Mesenchymal stem cell (in vitro differentiated cells and primary cell): ENCODE data around the gene TAS2R39.
"Not testable (repeated sequence)": the region's sequence is repeated elsewhere in the genome, so short reads cannot be mapped to it uniquely, and the experiment has no call there.

Experiments
- DNase-seq: peaks from one replicate; pipeline ENCODE4 v3.0.0-alpha.2; 2013
- H2AFZ ChIP-seq: one replicate; pipeline ENCODE4 v1.6.1; 2013; ENCODE audit warnings: low read depth, mild to moderate bottlenecking, control low read depth, inconsistent platforms, low read length, moderate library complexity
- H2AK5ac ChIP-seq: 2 replicates; pipeline ENCODE4 v1.6.1; 2013; ENCODE audit warnings: low read length, moderate library complexity, mild to moderate bottlenecking, inconsistent platforms; ENCODE audit not compliant: severe bottlenecking
- H2BK120ac ChIP-seq: one replicate; pipeline ENCODE4 v1.6.1; 2013; ENCODE audit warnings: low read depth, mild to moderate bottlenecking, inconsistent platforms, low read length, moderate library complexity
- H2BK12ac ChIP-seq, 2 experiments: one replicate each; pipeline ENCODE4 v1.6.1; 2013; ENCODE audit warnings: inconsistent platforms in 2 of 2, low read length in 2 of 2, mild to moderate bottlenecking in 2 of 2, moderate library complexity in 2 of 2, control low read depth in 1 of 2
- H2BK15ac ChIP-seq: one replicate; pipeline ENCODE4 v1.6.1; 2013; ENCODE audit warnings: mild to moderate bottlenecking, low read depth, inconsistent platforms; ENCODE audit not compliant: poor library complexity, severe bottlenecking
- H2BK5ac ChIP-seq: 2 replicates; pipeline ENCODE4 v1.6.1; 2013; ENCODE audit warnings: low read depth, mild to moderate bottlenecking, low read length, control low read depth, inconsistent platforms; ENCODE audit not compliant: poor library complexity, severe bottlenecking
- H3K14ac ChIP-seq, 2 experiments: one replicate each; pipeline ENCODE4 v1.6.1; 2013; ENCODE audit warnings: inconsistent platforms in 2 of 2, low read length in 2 of 2, control low read depth in 1 of 2, mild to moderate bottlenecking in 1 of 2, moderate library complexity in 1 of 2
- H3K18ac ChIP-seq, 2 experiments: one replicate each; pipeline ENCODE4 v1.6.1; 2013; ENCODE audit warnings: inconsistent platforms in 2 of 2, low read length in 2 of 2, control low read depth in 1 of 2, low read depth in 1 of 2, mild to moderate bottlenecking in 1 of 2
- H3K23ac ChIP-seq, 2 experiments: one replicate each; pipeline ENCODE4 v1.6.1; 2013; ENCODE audit warnings: inconsistent platforms in 2 of 2, low read length in 2 of 2, mild to moderate bottlenecking in 2 of 2, moderate library complexity in 2 of 2, control low read depth in 1 of 2
- H3K27ac ChIP-seq: 2 replicates; pipeline ENCODE4 v1.5.1; 2013; ENCODE audit warnings: mild to moderate bottlenecking, moderate library complexity, low read length, control low read depth, inconsistent platforms; ENCODE audit not compliant: poor library complexity, severe bottlenecking
- H3K27me3 ChIP-seq, 2 experiments: 2 replicates each; pipeline versions ENCODE4 v1.6.1 to v1.7.0; 2013; ENCODE audit warnings: low read length in 2 of 2, mild to moderate bottlenecking in 2 of 2, moderate library complexity in 2 of 2, control low read depth in 1 of 2, inconsistent platforms in 1 of 2; ENCODE audit not compliant: control insufficient read depth in 1 of 2, insufficient read depth in 1 of 2
- H3K36me3 ChIP-seq, 2 experiments: 2 replicates each; pipeline versions ENCODE4 v1.6.1 to v1.7.0; 2013; ENCODE audit warnings: low read length in 2 of 2, control low read depth in 1 of 2, inconsistent platforms in 1 of 2, low read depth in 1 of 2, mild to moderate bottlenecking in 1 of 2; ENCODE audit not compliant: insufficient read depth in 2 of 2, control insufficient read depth in 1 of 2
- H3K4ac ChIP-seq, 2 experiments: one replicate each; pipeline ENCODE4 v1.6.1; 2013; ENCODE audit warnings: inconsistent platforms in 2 of 2, low read length in 2 of 2, mild to moderate bottlenecking in 2 of 2, moderate library complexity in 2 of 2, control low read depth in 1 of 2, low read depth in 1 of 2
- H3K4me1 ChIP-seq: 2 replicates; pipeline ENCODE4 v1.6.1; 2013; ENCODE audit warnings: low read depth, low read length, control low read depth; ENCODE audit not compliant: control insufficient read depth, insufficient read depth
- H3K4me2 ChIP-seq: 2 replicates; pipeline ENCODE4 v1.6.1; 2013; ENCODE audit warnings: low read length, mild to moderate bottlenecking, inconsistent platforms; ENCODE audit not compliant: poor library complexity, severe bottlenecking
- H3K4me3 ChIP-seq, 2 experiments: 2 replicates each; pipeline versions ENCODE4 v1.5.1 to v1.7.0; 2013; ENCODE audit warnings: low read length in 2 of 2, mild to moderate bottlenecking in 2 of 2, control low read depth in 1 of 2, low read depth in 1 of 2; ENCODE audit not compliant: insufficient read depth in 1 of 2
- H3K79me1 ChIP-seq: replicated peaks from 2 replicates; pipeline ENCODE4 v1.6.1; 2013; ENCODE audit warnings: mild to moderate bottlenecking, control low read depth, low read length, inconsistent platforms; ENCODE audit not compliant: poor library complexity, severe bottlenecking
- H3K9ac ChIP-seq: 2 replicates; pipeline ENCODE4 v1.7.0; 2013; ENCODE audit warnings: mild to moderate bottlenecking, low read length, moderate library complexity
- H3K9me3 ChIP-seq: 2 replicates; pipeline ENCODE4 v1.7.0; 2013; ENCODE audit warnings: mild to moderate bottlenecking, low read length; ENCODE audit not compliant: control insufficient read depth
- H4K8ac ChIP-seq: one replicate; pipeline ENCODE4 v1.6.1; 2013; ENCODE audit warnings: inconsistent platforms, mild to moderate bottlenecking, low read length, moderate library complexity
- H4K91ac ChIP-seq: one replicate; pipeline ENCODE4 v1.6.1; 2013; ENCODE audit warnings: mild to moderate bottlenecking, low read length, inconsistent platforms
- WGBS: methylation state at CpG from one replicate; pipeline ENCODE4 v1.1.7; 2013; ENCODE audit warnings: mixed read lengths; 5-methylcytosine and 5-hydroxymethylcytosine counted together

The TAS2R39 gene

GRCh38 chr7:143213478-143213877 is 30.3 kb downstream of the TAS2R39 start:
- H3K79me1 ChIP-seq, H3K27ac ChIP-seq, H4K8ac ChIP-seq, H3K18ac ChIP-seq, H3K4me1 ChIP-seq, H2AK5ac ChIP-seq, H2AFZ ChIP-seq, H2BK120ac ChIP-seq, H4K91ac ChIP-seq, H3K14ac ChIP-seq, H2BK15ac ChIP-seq, H3K9ac ChIP-seq, H3K23ac ChIP-seq, H3K9me3 ChIP-seq, H2BK12ac ChIP-seq, H3K4ac ChIP-seq, H3K4me3 ChIP-seq, H2BK5ac ChIP-seq, DNase-seq, H3K4me2 ChIP-seq, H3K36me3 ChIP-seq: not testable (repeated sequence)
- peaks cover 6 to 13% of the 10 kb centered on the region in 2 experiments for H3K27me3 ChIP-seq
- WGBS = 98% methylated on average over 4 of the region's 4 CpGs

- H3K23ac ChIP-seq = no peak overlapping the region
- H3K79me1 ChIP-seq = no peaks in the 10 kb centered on the region
- no peaks in the 10 kb centered on the region for H3K4me1 ChIP-seq
- no peak overlapping the region for H2BK120ac ChIP-seq
- no peak overlapping the region for H2BK5ac ChIP-seq
- H2BK15ac ChIP-seq = no peak overlapping the region
- H2AFZ ChIP-seq = no peak overlapping the region
- H3K4me2 ChIP-seq = no peak overlapping the region
- peak; percentile 82 for DNase-seq
- peaks cover 6 to 10% of the 10 kb centered on the region in 2 experiments for H3K27me3 ChIP-seq
- peak overlapping the region; percentile 52 for H3K9ac ChIP-seq
- no peak overlapping the region for H4K91ac ChIP-seq
- H3K14ac ChIP-seq = no peak overlapping the region
- H3K4ac ChIP-seq = no peak overlapping the region
- no peak overlapping the region for H2BK12ac ChIP-seq
- no peak overlapping the region for H3K27ac ChIP-seq
- H3K18ac ChIP-seq = no peak overlapping the region
- H3K36me3 ChIP-seq = no peaks in the 10 kb centered on the region
- no peak overlapping the region for H3K4me3 ChIP-seq
- H3K9me3 ChIP-seq = no peaks in the 10 kb centered on the region
- WGBS = 0% methylated on average over 4 of the region's 8 CpGs
- no peak overlapping the region for H2AK5ac ChIP-seq
- no peak overlapping the region for H4K8ac ChIP-seq
These were observed 31.8 kb downstream of the TAS2R39 start for GRCh38 chr7:143214789-143215679.

DNA sequence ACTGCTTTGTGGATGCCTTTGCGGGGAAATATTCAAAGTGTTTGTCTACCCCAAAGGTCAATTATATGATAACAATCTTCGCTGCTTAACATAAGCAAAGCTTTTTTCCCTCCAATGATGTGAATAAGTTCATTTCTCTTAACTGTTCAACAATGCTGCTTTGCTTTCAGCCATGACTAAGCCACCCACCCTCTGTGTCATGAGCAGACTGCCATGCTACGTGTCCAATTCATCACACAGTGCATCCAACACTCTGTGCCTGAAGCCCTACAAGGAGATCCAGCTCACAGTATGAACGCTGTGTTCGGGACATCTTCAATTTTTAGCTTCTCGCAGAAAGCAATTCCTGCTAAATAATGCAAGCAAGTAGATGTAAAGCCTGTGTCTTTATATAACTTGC is 32.9 kb downstream of the TAS2R39 start:
- H3K18ac ChIP-seq = no peak overlapping the region
- no peak overlapping the region for H2BK12ac ChIP-seq
- DNase-seq = no peak
- no peak overlapping the region for H2AK5ac ChIP-seq
- H3K36me3 ChIP-seq = no peaks in the 10 kb centered on the region
- H3K4ac ChIP-seq = no peak overlapping the region
- no peak overlapping the region for H3K23ac ChIP-seq
- peak overlapping the region; percentile 52 for H3K9ac ChIP-seq
- H2BK120ac ChIP-seq = no peak overlapping the region
- WGBS = 71% methylated on average over 3 of the region's 6 CpGs
- no peak overlapping the region for H4K8ac ChIP-seq
- H3K27me3 ChIP-seq = peaks cover 8 to 9% of the 10 kb centered on the region in 2 experiments
- no peak overlapping the region for H3K4me2 ChIP-seq
- H3K27ac ChIP-seq = no peak overlapping the region
- no peak overlapping the region for H2AFZ ChIP-seq
- no peaks in the 10 kb centered on the region for H3K4me1 ChIP-seq
- H3K79me1 ChIP-seq = no peaks in the 10 kb centered on the region
- no peak overlapping the region for H3K4me3 ChIP-seq
- H3K9me3 ChIP-seq = no peaks in the 10 kb centered on the region
- H2BK5ac ChIP-seq = no peak overlapping the region
- H3K14ac ChIP-seq = no peak overlapping the region
- H4K91ac ChIP-seq = no peak overlapping the region
- H2BK15ac ChIP-seq = no peak overlapping the region

GRCh38 chr7:143216686-143217085 is 33.5 kb downstream of the TAS2R39 start:
- Histone ChIP-seq H3K4me2 (no peak overlapping the region), H3K27me3 (peaks cover 8 to 9% of the 10 kb centered on the region in 2 experiments), H3K4me1 (no peaks in the 10 kb centered on the region), H2BK15ac (no peak overlapping the region), H3K14ac (no peak overlapping the region), H4K8ac (no peak overlapping the region), H3K9ac (no peak overlapping the region), H3K18ac (no peak overlapping the region), H3K4me3 (no peak overlapping the region), H3K23ac (no peak overlapping the region), H3K79me1 (no peaks in the 10 kb centered on the region), H2AFZ (no peak overlapping the region), H3K27ac (no peak overlapping the region), H2BK12ac (no peak overlapping the region), H3K9me3 (no peaks in the 10 kb centered on the region), H2AK5ac (no peak overlapping the region), H3K4ac (no peak overlapping the region), H2BK5ac (no peak overlapping the region), H4K91ac (no peak overlapping the region), H2BK120ac (no peak overlapping the region), H3K36me3 (no peaks in the 10 kb centered on the region)
- 77% methylated on average over 2 of the region's 2 CpGs for WGBS
- DNase-seq = no peak
